ENCODE measurements around the gene PRPF19.

PRPF19 gene

DNA sequence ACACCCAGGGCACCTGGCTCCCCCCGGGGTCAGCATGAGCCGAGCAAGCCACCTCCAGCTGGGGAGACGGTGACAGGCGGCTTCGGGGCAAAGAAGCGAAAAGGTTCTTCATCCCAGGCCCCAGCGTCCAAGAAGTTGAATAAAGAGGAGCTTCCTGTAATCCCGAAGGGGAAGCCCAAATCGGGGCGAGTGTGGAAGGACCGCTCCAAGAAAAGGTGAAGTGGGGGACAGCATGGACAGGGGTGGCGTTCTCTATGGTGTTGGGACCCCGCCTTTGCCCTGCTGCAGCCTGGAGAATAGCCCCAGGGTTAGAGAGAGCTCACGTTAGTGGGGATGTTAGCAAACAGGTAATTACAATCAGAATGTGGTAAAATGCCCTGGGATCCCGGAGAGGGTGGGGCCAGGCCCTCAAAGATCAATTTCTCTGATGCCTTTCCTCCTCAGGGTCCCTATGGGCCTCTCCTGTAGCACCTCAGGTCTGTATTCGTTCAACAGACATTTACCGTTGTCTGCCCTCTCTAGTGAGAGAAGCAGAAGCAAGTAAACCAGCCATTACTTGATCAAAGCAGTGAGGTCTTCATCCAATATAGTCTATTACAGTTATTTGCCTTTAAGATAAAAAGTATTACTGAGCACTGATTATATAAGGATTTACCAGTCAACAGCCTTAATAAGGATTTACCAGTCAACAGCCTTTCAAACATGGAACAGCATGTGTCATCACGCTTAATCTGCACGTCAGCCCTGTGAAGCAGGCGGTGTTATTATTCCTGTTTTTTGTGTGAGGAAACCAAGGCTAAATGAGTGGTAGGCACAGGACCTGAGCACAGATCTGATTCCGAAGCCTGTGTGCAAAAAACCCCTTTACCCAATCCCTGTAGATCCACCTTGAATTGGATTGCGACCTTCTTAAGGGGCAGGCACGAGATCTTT, 63.5 kb downstream of the PRPF19 start:
- no peaks in the 10 kb centered on the region for H3K9me3 ChIP-seq (ENCODE audit: control insufficient read depth in 1 of 2, low read length in 2 of 2)
- peaks cover 6 to 7% of the 10 kb centered on the region in 2 donors for H3K36me3 ChIP-seq (ENCODE audit: control insufficient read depth in 1 of 2, insufficient read depth in 2 of 2, low read length in 2 of 2)
- peak overlapping the region; percentile 54 for H3K27ac ChIP-seq (ENCODE audit: low read length)
- H3K4me3 ChIP-seq (ENCODE audit: low read depth in 1 of 2, low read length in 2 of 2), result peak overlapping the region; percentile 80 to 88
- peaks cover 30 to 41% of the 10 kb centered on the region in 2 donors for H3K4me1 ChIP-seq (ENCODE audit: control insufficient read depth in 1 of 2, insufficient read depth in 2 of 2, low read length in 2 of 2)
- no peaks in the 10 kb centered on the region for H3K27me3 ChIP-seq (ENCODE audit: low read depth, low read length)

DNA sequence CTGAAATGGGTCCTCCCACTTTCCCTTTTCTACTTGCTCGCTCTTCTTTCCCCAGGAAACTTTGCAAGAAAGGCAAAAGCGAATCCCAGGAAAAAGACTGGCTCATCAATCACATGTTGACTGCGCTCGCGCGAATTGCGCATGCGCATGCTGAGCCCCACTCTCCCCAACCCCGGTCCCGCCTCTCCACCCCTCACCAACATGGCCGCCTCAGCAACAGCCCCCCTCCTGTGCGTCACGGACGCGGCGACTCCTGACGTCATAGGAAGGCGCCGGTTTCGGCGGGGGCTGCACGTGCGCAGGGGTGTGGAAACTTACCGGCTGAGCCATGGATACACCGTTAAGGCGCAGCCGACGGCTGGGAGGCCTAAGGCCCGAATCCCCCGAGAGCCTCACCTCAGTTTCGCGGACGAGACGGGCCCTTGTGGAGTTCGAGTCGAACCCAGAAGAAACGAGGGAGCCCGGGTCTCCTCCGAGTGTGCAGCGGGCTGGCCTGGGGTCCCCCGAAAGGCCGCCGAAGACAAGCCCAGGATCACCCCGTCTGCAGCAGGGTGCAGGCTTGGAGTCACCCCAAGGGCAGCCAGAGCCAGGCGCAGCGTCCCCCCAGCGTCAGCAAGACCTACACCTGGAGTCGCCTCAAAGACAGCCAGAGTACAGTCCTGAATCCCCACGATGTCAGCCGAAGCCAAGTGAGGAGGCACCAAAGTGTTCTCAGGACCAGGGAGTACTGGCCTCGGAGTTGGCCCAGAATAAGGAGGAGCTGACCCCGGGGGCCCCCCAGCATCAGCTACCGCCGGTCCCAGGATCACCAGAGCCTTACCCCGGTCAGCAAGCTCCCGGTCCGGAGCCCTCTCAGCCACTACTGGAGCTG, 64.4 kb downstream of the PRPF19 start, which contains the start of gene CCDC86:
Gene CCDC86 (plus strand): TSS at position 317 of the 871 bp plus-strand sequence. CDS start 12 bp downstream, at position 329.
- Histone ChIP-seq H3K27ac (ENCODE audit: low read length) (peak within 1 kb of the TSS; percentile 87), H3K27me3 (ENCODE audit: low read depth, low read length) (no peaks in the 10 kb centered on the region), H3K4me1 (ENCODE audit: control insufficient read depth in 1 of 2, insufficient read depth in 2 of 2, low read length in 2 of 2) (peaks cover 30 to 41% of the 10 kb centered on the region in 2 donors), H3K36me3 (ENCODE audit: control insufficient read depth in 1 of 2, insufficient read depth in 2 of 2, low read length in 2 of 2) (no peaks in the 10 kb centered on the region), H3K9me3 (ENCODE audit: control insufficient read depth in 1 of 2, low read length in 2 of 2) (no peaks in the 10 kb centered on the region), H3K4me3 (ENCODE audit: low read depth in 1 of 2, low read length in 2 of 2) (peak within 1 kb of the TSS; percentile 80 to 88)
